GM18499 (cell line): Measurements from ENCODE around the gene MNAT1.

ENCODE experiments used
- ATAC-seq: cut with Tn5 transposase; IDR thresholded peaks from one replicate; pipeline ENCODE4 v1.9.1; 2021; ENCODE audit warnings: moderate number of reproducible peaks; ENCODE audit not compliant: insufficient read depth, unreplicated experiment

MNAT1 gene

DNA sequence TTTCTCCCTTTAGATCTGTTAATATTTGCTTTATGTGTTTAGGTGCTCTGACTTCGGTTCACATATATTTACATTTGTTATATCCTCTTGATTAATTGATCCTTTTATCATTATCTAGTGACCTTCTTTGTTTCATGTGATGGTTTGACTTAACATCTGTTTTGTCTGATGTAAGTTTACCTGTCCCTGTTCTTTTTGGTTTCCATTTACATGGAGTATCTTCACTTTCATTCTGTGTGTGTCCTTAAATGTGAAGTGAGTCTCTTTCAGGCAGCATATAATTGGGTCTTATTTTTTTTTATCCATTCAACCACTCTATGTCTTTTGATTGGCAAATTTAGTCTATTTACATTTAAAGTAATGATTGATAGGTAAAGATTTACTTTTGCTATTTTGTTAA is 222.1 kb downstream of the MNAT1 start:
- ATAC-seq = no peak

DNA sequence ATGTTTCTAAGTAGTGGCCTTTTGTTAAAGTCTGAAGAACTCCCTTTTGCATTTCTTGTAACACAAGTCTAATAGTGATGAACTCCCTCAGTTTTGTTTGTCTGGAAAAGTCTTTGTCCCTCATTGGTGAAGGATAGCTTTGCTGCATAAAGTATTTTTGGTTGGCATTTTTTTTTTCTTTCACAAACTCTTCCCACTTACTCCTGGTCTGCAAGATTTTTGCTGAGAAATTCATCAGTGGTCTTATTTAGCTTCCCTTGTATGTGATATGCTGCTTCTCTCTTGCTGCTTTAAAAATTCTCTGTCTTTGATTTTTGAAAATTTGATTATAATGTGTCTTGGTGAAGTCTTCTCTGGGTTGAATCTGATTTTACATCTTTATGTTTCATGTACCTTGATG is 223.6 kb downstream of the MNAT1 start:
- no peak for ATAC-seq

- no peak for ATAC-seq
Measured at GRCh38 chr14:60963761-60964160, 229.2 kb downstream of the MNAT1 start.

DNA sequence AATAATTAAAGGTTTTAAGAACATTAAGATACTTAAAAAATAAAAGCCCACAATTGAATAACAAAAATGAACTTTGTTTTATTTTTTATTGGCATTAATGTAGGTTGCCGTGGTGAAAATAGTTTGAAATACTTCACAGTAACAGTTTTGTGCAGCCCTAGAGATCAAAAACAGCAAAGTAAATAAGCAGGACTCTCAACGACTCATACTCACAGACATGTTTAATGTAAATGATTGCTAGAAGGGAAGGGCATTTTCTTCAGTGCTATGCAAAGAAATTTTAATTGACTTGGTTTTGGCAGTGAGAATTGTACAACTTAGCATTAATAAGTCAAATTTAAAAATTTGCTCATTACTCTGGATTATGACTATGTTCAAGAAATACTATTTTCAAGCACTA is 230.3 kb downstream of the MNAT1 start:
- no peak for ATAC-seq

GRCh38 chr14:60965402-60965801 is 230.8 kb downstream of the MNAT1 start:
- no peak for ATAC-seq

- ATAC-seq = no peak
Measured at GRCh38 chr14:60968099-60968498, 233.5 kb downstream of the MNAT1 start.

GRCh38 chr14:60968671-60969070 is 234.1 kb downstream of the MNAT1 start:
- no peak for ATAC-seq

DNA sequence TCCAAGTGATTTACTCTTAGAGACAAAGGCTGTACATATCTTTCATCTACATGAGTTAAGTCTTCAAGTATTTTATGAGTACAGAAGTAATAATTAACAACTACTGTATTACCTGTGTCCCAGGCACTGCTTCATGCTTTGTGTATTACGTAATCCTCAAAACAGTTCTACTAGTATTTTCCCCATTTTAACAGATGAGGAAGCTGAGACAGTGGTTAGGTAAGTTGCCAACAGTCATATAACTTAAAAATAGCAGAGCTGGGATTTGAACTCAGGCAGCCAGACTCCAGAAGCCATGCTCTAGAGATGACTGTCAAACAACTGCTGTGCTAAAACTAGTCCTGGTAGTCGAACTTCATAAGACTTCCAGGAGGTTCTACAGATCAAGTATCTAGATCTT is 235.6 kb downstream of the MNAT1 start:
- ATAC-seq = no peak

DNA sequence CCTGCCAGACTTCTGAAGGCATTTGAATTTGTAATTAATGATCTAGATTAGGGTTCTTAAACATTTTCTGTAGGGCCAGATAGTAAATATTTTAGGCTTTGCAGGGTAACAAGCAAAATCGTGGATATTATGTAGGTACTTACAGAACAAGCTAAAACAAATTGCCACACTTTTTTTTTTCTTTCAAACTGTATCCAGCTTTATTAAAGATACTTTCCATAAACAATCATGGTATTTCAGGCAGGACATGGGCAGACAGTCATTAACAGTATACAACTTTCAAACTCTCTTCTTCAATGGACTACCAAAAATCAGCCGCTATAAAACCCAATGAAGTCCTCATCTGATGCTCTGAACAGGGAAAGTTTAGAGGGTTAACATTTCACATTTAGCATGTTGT is 236.7 kb downstream of the MNAT1 start:
- ATAC-seq = no peak

- ATAC-seq = no peak
Measured at GRCh38 chr14:60972295-60972694, 237.7 kb downstream of the MNAT1 start.

DNA sequence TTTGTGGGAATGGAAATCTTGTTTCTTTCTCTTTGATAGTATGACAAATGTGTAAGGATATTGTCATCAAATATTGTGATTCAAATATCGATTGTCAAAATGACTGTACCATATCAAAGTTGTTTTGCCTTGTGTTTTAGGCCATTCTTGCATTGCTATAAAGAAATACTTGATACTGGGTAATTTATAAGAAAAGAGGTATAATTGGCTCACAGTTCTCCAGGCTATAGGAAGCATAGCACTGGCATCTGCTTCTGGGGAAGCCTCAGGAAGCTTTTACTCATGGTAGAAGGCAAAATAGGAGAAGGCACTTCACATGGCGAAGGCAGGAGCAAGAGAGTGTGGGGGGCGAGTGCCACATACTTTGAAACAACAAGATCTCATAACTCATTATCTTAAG is 238.5 kb downstream of the MNAT1 start:
- no peak for ATAC-seq

DNA sequence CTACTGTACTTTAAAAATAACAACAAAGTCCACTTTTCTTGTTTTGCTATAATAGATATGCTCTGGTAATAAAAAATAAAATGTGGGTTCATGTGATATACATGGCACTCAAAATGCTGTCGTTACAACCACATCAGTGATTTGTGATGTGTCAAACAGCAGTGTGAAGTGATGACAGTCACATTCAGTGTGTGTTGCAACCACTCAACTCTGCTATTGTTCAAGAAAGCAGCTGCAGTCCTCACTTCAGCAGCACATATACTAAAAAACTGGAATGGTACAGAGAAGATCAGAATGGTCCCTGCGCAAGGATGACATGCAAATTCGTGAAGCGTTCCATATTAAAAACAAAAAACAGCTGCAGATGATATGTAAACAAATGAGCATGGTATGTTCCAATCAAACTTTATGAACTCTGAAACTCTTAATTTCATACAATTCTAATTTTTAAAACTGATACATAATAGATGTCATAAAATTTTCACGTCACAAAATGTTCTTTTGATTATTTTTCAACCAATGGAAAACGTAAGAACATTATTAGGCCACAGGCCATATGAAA is 239.6 kb downstream of the MNAT1 start:
- ATAC-seq = no peak

GRCh38 chr14:60975551-60975950 is 241.0 kb downstream of the MNAT1 start:
- ATAC-seq = no peak

GRCh38 chr14:60977847-60978246 is 243.3 kb downstream of the MNAT1 start:
- ATAC-seq = no peak

DNA sequence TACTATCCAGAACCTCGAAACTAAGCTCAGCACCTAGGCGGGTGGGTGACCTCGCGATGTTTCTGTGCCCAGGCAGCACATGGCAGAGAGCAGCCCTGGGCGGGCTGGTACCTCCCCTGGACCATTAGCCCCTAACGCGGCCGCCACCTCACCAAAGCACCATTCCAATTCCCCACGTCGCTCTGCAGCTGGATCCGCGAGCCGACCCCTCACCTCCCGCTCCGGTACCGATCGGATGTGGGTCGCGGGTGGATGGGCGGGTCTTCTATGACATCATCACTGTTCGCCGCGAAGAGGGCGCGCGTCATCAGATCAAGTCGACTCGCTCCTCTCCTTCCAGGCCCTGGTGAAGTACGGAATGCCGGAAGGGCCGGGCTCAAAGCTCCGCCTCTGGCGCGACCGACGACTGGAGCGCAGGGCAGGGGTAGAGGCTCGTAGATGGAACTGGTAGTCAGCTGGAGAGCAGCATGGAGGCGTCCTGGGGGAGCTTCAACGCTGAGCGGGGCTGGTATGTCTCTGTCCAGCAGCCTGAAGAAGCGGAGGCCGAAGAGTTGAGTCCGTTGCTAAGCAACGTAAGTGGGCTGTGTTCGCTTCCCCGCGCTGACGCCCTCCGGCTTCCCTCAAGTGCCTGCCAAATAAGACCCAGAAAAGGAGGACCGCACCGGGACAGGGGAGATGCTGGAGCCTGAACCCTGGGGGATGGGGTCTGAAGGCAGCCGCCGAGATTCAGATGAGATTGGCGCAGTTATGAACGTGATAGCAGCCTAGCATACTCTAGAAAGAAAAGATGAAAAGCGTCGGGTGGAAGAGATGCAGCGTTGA is 246.5 kb downstream of the MNAT1 start, which contains the start of the genes SLC38A6 and TRMT5:
SLC38A6 (plus strand) TSS at position 435 of the 822 bp plus-strand sequence; CDS start at position 468, 33 bp downstream.
TRMT5 (minus strand) TSS at position 269 of the 822 bp plus-strand sequence; CDS start at position 163, 106 bp downstream.
- peak; percentile 68 for ATAC-seq

- ATAC-seq = no peak
Measured at GRCh38 chr14:60981633-60982455, 247.3 kb downstream of the MNAT1 start.

DNA sequence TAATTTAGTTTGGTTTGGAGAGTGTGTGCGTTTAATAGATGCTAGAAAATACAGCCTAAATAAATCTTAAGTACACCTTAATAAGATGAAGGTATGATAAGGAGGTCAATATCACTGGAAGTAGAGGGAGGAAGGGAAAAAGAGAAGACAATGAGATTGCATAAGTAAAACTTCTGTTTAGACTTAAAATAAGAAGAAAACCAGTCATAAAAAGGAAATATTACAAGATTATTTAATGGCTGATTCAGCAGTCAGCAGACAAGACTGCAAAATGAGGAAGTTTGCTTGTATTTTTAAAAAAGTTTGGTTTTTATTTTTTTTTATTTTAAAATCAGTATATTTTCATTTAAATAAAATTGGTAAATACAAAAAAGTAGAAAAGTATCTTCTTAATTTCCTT is 249.6 kb downstream of the MNAT1 start:
- ATAC-seq = no peak

- ATAC-seq = no peak
Measured at GRCh38 chr14:60986500-60986899, 251.9 kb downstream of the MNAT1 start.

GRCh38 chr14:60989599-60989998 is 255.0 kb downstream of the MNAT1 start:
- ATAC-seq = no peak

DNA sequence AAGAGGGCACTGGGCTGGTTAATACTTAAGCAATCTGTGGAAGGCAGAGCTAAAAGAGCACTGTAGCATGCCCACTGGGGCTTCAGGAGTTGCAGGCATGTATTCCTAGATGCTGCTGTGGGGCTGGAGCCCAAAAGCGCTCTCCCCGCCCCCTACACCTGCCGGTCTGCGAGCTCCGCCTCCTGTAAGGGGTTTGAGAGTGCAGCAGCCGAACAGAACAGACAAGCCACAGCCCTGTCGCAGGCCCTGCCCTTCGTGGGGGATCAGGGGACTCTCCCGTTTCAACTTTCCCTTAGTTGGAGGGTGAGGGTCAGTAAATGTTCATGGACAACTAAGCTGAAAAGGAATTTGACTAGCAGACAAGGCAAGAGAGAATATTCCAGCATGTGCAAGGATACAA is 264.1 kb downstream of the MNAT1 start:
- no peak for ATAC-seq

DNA sequence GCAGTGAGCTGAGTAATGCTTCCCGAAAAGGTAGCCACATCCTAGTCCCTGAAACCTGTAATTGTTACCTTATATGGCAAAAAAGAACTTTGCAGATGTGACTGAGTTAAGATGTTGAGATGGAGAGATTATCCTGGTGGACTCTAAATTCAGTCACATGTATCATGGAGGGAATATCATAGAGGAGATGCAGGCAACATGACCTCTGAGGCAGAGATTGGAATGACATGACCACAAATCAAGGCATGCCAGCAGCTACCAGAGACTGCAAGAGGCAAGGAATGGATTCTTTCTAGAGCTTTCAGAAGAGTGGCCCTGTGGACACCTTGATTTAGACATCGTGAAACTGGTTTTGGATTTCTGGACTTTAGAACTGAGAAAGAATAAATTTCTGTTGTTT is 265.0 kb downstream of the MNAT1 start:
- no peak for ATAC-seq
